Skin epidermis (tissue), 12 donors: Measurements from ENCODE around the gene ATP5F1B.

Experiments used
- H3K27ac ChIP-seq, 21 experiments: fragments of 200-600 bp; sonication (generic) in 11 of 21; one replicate each; pipeline ENCODE4 v1.5.0; 2020; ENCODE audit warnings: mild to moderate bottlenecking in 3 of 21, inconsistent platforms in 2 of 21, moderate library complexity in 2 of 21
- H3K4me3 ChIP-seq, 7 experiments: fragments of 200-600 bp; sonication (generic) in 2 of 7; one replicate each; pipeline ENCODE4 v1.5.0; 2020; ENCODE audit warnings: inconsistent platforms in 2 of 7, mild to moderate bottlenecking in 2 of 7, moderate library complexity in 1 of 7

Gene ATP5F1B

DNA sequence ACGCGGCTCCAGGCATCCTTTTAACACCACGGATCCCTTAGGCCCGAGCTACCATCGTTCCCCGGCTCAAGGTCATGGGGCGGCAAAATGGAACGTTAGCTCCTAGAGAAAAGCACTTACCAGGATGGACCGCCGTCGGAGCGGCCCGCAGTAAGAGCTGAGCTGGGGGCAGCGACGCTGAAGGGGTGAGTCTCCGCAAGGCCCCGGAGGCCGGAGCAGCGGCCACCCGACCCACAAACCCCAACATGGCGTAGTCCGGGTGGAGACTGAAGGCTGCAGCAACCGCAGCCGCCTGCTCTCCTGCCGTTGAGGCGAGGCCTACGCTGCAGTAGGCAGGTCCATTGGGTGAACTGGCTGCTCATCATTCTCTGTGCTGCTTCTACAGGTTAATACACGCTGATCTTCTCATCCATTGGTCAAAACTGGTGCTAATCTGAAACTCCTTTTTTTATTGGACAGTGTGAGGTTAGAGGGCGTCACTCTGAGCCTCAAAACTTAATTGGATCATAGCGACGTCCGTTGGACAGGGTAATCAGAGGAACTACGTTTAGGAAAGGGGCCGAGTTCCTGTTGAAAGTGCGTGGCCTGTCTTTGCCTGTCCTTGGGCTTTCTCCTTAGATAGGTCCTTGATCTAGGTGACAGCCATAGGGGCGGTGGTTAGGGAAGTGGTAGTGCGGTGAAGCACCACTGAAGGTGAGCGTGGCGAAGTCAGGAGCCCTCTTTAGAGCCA lies at the start of gene ATP5F1B:
TSS of gene ATP5F1B (minus strand) at position 268 of the 730 bp plus-strand sequence. CDS start at position 247, 21 bp downstream.
- H3K4me3 ChIP-seq: peak within 1 kb of the TSS; percentile 73 to 97 (median 89)
- H3K27ac ChIP-seq: peak within 1 kb of the TSS; percentile 80 to 98 (median 96)

DNA sequence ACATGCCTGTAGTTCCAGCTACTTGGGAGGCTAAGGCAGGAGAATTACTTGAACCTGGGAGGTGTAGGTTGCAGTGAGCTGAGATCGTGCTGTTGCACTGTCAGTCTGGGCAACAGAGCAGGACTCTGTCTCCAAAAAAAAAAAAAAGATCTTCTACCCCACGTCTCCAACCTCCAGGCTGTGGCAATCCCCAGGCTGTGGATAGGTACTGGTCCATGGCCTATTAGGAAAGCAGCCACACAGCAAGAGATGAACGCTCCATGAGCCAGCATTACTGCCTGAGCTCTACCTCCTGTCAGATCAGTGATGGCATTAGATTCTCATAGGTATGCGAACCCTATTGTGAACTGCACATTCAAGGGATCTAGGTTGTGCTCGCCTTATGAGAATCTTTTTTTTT lies 48.4 kb upstream of the ATP5F1B start:
- Histone ChIP-seq H3K4me3 (no peak overlapping the region), H3K27ac (no peak overlapping the region)

DNA sequence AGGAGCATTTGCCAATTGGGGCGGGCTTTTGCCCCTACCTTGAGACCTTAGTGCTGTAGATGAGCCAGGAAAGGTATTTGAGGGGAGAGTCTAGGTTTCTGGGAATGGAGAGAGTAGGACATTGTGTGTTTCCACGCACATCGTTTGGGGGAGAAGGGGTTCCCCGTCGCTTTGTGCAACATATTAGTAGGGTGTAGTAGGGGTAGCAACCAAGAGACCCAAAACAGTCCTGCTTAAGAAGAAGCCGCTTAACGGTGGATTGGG lies 43.0 kb upstream of the ATP5F1B start:
- H3K4me3 ChIP-seq: peak overlapping the region; percentile 68 to 96 (median 87)
- peak overlapping the region; percentile 69 to 100 (median 98) for H3K27ac ChIP-seq

DNA sequence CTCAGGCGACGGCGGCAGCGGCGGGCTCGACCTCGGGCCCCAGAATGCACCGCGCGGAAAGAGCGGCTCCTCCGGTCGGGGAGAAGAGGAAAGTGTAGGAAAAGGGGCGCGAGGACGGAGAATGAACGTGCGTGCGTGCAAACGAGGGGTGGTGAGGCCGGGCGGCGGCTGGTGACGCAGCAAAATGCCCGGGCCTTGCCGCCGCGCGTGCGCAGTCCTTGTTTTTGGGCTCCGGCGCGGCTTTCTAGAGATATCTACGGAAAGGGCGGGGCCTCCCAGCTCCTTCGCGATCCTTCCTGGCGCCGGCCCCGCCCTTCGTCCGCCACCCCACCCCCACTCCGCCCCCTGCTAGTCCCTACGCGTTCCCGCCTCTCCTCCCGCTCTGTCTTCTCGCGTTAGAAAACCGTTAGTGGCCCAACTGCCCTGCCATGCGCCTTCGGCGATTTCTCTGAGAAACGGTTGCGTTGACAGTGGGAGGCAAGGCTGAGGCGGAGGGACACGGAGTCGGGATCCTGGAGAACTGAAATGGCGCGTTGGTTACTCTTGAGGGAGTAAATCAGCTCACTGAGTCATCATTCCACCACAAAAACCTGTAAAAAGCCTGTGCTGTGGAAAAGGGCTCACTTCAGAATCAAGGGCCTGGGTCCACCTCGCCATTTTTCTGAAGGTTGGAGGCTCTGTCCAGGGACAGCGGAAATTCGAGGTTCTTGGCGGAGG lies 42.5 kb upstream of the ATP5F1B start, which contains the start of gene PTGES3:
TSS of gene PTGES3 (minus strand) at position 156 of the 717 bp plus-strand sequence. CDS start 285 bp downstream, outside the sequence.
- H3K27ac ChIP-seq: peak within 1 kb of the TSS; percentile 91 to 100 (median 98)
- peak within 1 kb of the TSS; percentile 68 to 96 (median 87) for H3K4me3 ChIP-seq

DNA sequence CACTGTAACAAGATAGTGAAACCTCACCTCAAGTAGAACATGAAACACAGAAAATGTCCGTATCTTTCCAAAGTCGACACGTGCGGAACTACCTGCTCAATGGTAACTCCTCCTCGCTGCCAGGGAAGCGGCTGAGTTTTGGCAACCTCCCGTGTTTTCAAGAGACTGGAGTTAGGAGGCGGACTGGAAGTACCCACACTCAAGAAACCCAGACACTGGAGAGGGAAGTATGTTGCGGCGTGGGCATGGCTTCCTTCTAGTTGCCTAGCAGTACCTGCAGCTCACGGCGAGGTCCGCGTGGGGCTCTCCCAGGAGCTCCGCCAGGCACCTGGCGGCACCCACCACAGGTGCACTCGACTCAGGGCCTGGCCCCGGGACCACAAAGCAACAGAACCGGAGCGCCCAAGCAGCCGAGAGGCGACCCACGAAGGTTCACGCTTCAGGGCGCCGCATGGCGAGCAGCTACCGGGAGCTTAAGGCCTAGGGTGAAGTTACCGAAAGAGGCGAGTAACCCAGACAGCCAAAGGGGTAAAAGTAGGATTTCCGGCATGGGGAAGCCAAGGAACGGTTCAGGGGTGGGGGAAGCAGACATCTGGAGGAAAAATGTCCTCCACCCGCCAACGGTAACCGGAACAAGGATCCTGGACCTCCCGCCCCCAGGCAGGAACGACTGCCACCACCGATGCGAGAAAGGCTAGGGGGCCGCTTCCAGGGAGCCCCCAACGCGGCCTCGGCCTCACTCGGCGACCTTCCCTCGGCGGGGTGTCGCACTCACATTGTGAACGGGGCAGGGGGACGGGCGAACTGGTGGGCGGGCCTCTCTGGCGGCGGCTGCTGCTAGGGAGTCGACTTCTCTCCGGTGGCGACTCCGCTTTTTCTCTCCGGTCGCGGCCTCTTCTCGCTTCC lies 41.7 kb upstream of the ATP5F1B start:
- Histone ChIP-seq H3K27ac (peak overlapping the region; percentile 91 to 100 (median 98)), H3K4me3 (peak overlapping the region; percentile 68 to 96 (median 87))

DNA sequence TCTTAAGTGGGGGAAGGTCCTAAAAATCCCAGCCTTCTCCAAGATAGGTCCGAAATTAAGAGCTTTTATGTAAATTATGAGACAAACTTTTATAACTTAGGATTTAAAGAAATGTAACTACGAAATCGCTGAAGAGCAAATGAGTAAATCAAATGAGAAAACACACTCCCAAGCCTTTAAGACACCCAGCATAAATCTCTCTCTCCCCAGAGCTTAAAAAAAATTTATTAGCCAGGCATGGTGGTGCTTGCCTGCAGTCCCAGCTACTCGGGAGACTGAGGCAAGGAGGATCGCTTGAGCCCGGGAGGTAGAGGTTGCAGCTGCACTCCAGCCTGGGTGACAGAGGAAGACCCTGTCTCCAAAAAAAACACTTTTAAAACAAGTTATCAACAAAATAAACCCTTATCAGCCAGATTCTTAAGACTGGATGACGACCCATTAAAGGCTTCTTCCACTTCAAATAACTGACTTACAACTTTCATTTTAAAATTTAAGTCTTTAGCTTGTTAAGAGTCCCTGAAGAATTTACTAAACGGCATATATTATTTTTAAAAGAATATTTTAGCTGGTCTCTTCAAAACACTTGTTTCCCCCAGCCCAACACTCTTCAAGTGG lies 39.1 kb upstream of the ATP5F1B start:
- peak overlapping the region in 6 of 7 experiments; percentile 0 to 87 (median 36) for H3K4me3 ChIP-seq
- peak overlapping the region in 16 of 21 experiments; percentile 1 to 72 (median 54) for H3K27ac ChIP-seq

DNA sequence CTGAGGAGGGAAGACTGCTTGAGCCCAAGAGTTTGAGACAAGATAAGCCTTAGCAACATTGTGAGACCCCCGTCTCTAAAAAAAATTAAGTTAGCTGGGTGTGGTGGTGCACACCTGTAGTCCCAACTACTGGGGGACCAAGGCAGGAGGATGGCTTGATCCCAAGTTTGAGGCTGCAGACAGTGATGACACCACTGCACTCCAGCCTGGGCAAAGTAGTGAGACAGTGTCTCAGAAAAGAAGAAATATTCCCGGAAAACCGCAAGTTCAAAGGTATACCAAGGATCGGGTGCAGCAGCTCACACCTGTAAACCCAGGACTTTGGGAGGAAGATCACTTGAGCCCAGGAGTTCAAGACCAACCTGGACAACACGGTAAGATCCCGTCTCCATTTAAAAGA lies 36.5 kb upstream of the ATP5F1B start:
- Histone ChIP-seq H3K4me3 (no peak overlapping the region), H3K27ac (peak overlapping the region in 1 of 21 experiments; percentile 8)

DNA sequence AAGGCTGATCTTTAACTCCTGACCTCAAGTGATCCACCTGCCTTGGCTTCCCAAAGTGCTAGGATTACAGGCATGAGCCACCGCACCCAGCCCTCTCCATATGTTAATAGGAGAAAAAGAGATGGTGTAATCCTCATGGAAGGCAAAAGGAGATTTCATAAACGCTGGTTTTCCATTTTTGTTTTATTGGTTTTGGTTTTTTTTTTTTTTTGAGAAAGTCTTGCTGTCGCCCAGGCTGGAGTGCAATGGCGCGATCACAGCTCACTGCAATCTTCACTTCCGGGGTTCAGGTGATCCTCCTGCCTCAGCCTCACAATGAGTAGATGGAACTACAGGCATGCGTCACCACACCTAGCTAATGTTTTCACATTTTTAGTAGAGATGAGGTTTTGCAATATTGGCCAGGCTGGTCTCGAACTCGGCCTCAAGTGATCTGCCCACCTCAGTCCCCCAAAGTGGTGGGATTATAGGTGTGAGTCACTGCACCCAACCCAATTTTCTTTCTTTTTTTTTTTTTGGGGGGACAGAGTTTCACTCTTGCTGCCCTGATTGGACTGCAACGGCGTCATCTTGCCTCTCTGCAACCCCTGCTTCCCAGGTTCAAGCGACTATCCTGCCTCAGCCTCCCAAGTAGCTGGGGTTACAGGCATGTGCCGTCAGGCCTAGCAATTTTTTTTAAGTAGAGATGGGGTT lies 34.2 kb upstream of the ATP5F1B start:
- Histone ChIP-seq H3K4me3 (no peak overlapping the region), H3K27ac (no peak overlapping the region)

DNA sequence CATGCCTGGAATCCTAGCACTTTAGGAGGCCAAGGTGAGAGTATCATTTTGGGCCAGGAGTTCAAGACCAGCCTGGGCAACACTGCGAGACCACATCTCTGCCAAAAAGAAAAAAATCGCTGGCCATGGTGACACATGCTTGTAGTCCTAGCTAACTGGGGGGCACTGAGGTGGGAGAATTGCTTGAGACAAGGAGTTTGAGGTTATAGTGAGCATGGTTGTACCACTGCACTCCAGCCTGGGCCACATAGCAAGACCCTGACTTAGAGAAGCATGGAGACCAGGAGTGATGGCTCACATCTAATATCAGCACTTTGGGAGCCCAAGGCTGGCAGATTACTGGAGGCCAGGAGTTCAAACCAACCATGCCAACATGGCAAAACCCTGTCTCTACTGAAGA lies 33.1 kb upstream of the ATP5F1B start:
- Histone ChIP-seq H3K4me3 (no peak overlapping the region), H3K27ac (peak overlapping the region in 1 of 21 experiments; percentile 26)

DNA sequence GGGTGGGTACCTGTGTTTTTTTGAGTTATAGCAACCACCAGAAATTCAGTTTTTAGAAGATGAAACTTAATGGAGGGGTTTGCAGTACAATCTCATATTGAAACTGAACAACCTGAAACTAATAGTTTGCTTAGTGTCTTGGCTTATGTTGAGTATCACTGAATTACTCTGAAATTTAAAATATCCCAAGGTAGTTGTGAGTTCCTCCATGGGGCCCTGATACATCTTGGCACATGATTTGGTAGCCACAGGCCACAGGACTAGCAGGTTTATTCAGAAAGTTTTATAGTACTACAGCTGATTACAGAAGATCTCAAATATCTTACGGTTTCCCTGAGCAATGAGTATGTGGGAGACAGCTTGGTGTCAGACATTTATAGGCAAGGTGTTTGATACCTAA lies 31.9 kb upstream of the ATP5F1B start:
- Histone ChIP-seq H3K4me3 (no peak overlapping the region), H3K27ac (no peak overlapping the region)

DNA sequence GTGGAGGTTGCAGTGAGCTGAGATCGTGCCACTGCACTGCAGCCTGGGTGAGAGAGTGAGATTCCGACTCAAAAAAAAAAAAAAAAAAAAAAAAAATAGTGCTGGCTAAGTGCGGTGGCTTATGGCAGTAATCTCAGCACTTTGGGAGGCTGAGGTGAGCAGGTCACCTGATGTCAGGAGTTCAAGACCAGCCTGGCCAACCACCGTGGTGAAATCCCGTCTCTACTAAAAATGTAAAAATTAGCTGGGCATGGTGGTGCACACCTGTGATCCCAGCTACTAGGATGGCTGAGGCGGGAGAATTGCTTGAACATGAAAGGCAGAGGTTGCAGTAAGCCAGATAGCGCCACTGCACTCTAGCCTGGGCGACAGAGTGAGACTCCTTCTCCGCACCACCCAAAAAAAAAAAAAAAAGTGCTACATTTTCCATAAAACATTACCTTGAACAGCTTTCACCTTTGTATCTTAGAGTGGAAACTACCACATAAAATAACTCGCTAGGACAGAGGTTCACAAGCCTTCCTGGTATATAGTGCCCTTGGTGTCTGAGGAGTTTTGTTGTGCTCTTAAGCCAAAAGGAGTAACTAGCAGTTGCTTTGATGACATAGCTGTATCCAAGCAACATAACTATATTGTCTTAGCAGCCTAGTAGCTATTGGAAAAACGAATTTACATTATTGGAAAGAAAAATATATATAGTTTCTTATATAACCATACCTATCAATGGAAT lies 31.2 kb upstream of the ATP5F1B start:
- H3K27ac ChIP-seq: no peak overlapping the region

DNA sequence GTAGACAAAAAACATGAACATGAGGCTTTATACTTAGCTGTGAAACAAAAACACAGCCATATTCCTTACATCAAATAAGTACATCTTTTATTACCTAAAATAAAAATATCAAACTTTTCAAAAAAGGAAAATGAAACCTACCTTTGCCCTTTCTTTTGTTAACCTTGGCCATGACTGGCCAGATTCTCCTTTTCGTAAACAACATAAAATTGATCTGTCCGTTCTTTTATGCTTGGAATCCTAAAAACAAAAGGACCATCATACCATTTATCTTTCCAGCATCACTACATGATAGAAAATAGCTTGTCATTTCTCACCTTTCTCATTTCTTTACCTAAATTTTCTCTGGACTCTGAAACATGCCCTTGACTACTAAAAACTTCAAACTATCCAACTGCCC lies 25.8 kb upstream of the ATP5F1B start:
- no peak overlapping the region for H3K27ac ChIP-seq
- H3K4me3 ChIP-seq: no peak overlapping the region

More for the DNA sequence above, 31.2 kb upstream of the ATP5F1B start:
- no peak overlapping the region for H3K4me3 ChIP-seq

DNA sequence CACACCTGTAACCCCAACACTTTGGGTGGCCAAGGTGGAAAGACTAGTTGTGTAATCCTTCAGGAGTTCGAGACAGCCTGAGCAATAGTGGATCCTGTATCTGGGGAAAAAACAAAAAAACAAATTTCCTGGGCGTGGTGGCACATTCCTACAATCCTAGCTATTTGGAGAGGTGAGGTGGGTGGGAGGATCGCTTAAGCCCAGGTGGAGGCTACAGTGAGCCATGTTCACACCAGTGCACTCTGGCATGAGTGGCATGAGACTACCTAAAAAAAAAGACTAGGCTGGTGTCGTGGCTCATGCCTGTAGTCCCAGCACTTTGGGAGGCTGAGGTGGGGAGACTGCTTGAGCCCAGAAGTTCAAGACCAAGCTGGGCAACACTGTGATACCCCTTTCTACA lies 25.1 kb upstream of the ATP5F1B start:
- Histone ChIP-seq H3K27ac (no peak overlapping the region), H3K4me3 (no peak overlapping the region)

DNA sequence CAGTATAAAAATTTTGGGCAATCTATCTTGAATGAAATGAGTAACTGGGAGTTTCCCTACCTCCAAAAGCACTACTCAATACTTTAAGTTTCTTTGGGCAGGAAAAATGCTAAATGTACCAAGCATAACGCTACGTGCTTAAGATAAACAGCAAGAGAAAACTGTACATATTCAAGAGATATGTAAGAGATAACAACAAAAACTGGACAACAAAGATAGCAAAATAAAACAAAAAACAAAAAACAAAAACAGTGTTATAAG lies 22.3 kb upstream of the ATP5F1B start:
- H3K4me3 ChIP-seq: no peak overlapping the region
- H3K27ac ChIP-seq: no peak overlapping the region

DNA sequence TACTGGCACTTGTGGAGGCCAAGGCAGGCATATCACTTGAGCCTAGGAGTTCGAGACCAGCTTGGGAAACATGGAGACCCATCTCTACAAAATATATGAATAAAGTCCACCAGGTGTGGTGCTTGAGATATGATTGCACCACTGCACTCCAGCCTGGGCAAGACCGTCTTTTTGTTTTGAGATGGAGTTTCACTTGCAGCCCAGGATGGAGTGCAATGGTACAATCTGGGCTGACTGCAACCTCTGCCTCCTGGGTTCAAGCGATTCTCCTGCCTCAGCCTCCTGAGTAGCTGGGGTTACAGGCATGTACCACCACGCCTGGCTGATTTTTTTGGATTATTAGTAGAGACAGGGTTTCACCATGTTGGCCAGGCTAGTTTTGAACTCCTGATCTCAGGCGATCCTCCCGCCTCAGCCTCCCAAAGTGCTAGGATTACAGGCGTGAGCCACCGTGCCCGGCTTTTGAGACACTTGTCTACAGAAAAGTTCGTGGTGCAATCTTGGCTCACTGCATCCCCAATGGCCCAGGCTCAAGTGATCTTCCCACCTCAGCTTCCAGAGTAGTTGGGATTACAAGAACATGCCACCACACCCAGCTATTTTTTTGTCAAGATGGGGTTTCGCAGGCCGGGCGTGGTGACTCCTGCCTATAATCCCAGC lies 16.3 kb upstream of the ATP5F1B start:
- no peak overlapping the region for H3K27ac ChIP-seq
- no peak overlapping the region for H3K4me3 ChIP-seq

DNA sequence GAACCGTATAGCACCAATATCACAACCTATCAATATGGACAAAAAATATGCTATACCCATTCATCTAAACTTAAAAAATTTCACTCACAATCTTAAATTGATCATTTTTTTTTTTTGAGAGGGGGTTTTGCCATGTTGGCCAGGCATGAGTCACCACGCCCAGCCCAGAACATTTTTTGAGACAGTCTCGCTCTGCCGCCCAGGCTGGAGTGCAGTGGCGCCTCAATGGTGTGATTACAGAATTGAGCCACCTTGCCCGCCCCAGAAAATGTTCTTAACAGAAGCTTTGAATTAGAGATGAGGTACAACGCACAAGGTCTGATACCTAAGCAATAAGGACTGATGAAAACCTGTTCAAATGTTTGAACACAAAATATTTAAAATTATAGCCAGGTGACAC lies 15.8 kb upstream of the ATP5F1B start:
- Histone ChIP-seq H3K4me3 (no peak overlapping the region), H3K27ac (no peak overlapping the region)

DNA sequence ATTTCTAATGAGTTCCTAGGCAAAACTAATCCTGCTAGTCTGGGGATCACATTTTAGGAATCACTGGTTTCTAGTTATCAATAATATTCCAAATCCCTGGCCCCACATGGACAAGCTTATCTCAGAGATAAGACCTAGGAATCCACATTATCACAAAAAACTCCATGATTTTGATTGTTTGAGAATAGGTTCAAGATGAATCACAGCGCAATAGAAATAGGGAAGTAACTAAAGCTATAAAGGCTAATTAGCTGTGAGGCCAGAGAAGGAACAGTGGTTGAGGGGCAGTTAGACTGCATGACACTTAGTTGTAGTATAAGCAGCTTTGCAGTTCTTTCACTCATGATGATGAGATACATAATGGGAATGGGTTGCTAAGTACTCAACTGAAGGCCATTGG lies 13.1 kb upstream of the ATP5F1B start:
- no peak overlapping the region for H3K4me3 ChIP-seq

More for the DNA sequence above, 13.1 kb upstream of the ATP5F1B start:
- H3K27ac ChIP-seq: no peak overlapping the region
